Osteocyte (in vitro differentiated cells): ENCODE results near the gene TXLNA. TPM values are rescaled to one million over a fixed set of nuclear protein-coding genes. Genes with fewer than 3 reads are reported as not detected.

Source experiments
- DNase-seq: peaks from one replicate; pipeline ENCODE4 v3.0.0; 2021; ENCODE audit warnings: mixed read lengths; ENCODE audit not compliant: unreplicated experiment; ENCODE audit errors: extremely low spot score
- H3K27ac Mint-ChIP-seq: one replicate; pipeline ENCODE4 v1.8.0; 2021; ENCODE audit warnings: mild to moderate bottlenecking, mixed read lengths; ENCODE audit not compliant: unreplicated experiment
- H3K27me3 Mint-ChIP-seq: one replicate; pipeline ENCODE4 v1.8.0; 2021; ENCODE audit warnings: mixed read lengths; ENCODE audit not compliant: unreplicated experiment
- H3K36me3 Mint-ChIP-seq: one replicate; pipeline ENCODE4 v1.8.0; 2021; ENCODE audit warnings: mixed read lengths; ENCODE audit not compliant: unreplicated experiment
- H3K4me1 Mint-ChIP-seq: one replicate; pipeline ENCODE4 v1.8.0; 2021; ENCODE audit warnings: mixed read lengths; ENCODE audit not compliant: unreplicated experiment
- H3K4me3 Mint-ChIP-seq: one replicate; pipeline ENCODE4 v1.8.0; 2021; ENCODE audit warnings: mild to moderate bottlenecking, moderate library complexity, mixed read lengths; ENCODE audit not compliant: unreplicated experiment
- H3K9me3 Mint-ChIP-seq: one replicate; pipeline ENCODE4 v1.8.0; 2021; ENCODE audit warnings: mixed read lengths; ENCODE audit not compliant: unreplicated experiment
- CTCF ChIP-seq: fragments of 200-600 bp; sonication (generic); IDR thresholded peaks from 2 replicates; pipeline ENCODE4 v1.5.0; 2021; ENCODE audit warnings: antibody characterized with exemption, mild to moderate bottlenecking, moderate library complexity
- total RNA-seq: library from RNA; stranded (reverse); gene quantifications from 2 replicates; pipeline ENCODE4 v1.2.1, GENCODE V29; 2021

TXLNA gene
- total RNA-seq, 1 donor from 2014 or later = 77.3 TPM

GRCh38 chr1:32215629-32216480 is 36.4 kb downstream of the TXLNA start:
- H3K27ac Mint-ChIP-seq = no peak overlapping the region
- peak; percentile 85 for TF ChIP-seq CTCF
- peaks cover 5% of the 10 kb centered on the region for H3K36me3 Mint-ChIP-seq
- no peaks in the 10 kb centered on the region for H3K27me3 Mint-ChIP-seq
- H3K4me3 Mint-ChIP-seq = no peak overlapping the region
- peaks cover under 1% of the 10 kb centered on the region for H3K4me1 Mint-ChIP-seq
- DNase-seq = no peak
- H3K9me3 Mint-ChIP-seq = no peaks in the 10 kb centered on the region

GRCh38 chr1:32216566-32216965 is 37.1 kb downstream of the TXLNA start:
- Mint-ChIP-seq H3K27ac (no peak overlapping the region), H3K9me3 (no peaks in the 10 kb centered on the region)

GRCh38 chr1:32219022-32219421 is 39.5 kb downstream of the TXLNA start:
- TF ChIP-seq CTCF = no peak
- Mint-ChIP-seq H3K27me3 (no peaks in the 10 kb centered on the region), H3K36me3 (peaks cover 7% of the 10 kb centered on the region), H3K9me3 (no peaks in the 10 kb centered on the region), H3K4me3 (no peak overlapping the region), H3K27ac (no peak overlapping the region), H3K4me1 (peaks cover 23% of the 10 kb centered on the region)
- DNase-seq = no peak

More at GRCh38 chr1:32216566-32216965, 37.1 kb downstream of the TXLNA start:
- no peak for DNase-seq
- no peak overlapping the region for H3K4me3 Mint-ChIP-seq
- peaks cover 5% of the 10 kb centered on the region for H3K36me3 Mint-ChIP-seq
- H3K4me1 Mint-ChIP-seq = peaks cover 7% of the 10 kb centered on the region
- no peaks in the 10 kb centered on the region for H3K27me3 Mint-ChIP-seq
- no peak for TF ChIP-seq CTCF

- peak overlapping the region; percentile 95 for H3K4me3 Mint-ChIP-seq
- no peak for TF ChIP-seq CTCF
- H3K27me3 Mint-ChIP-seq = no peaks in the 10 kb centered on the region
- no peak for DNase-seq
- H3K9me3 Mint-ChIP-seq = no peaks in the 10 kb centered on the region
- H3K27ac Mint-ChIP-seq = peak overlapping the region; percentile 97
- H3K4me1 Mint-ChIP-seq = peaks cover 24% of the 10 kb centered on the region
- H3K36me3 Mint-ChIP-seq = peaks cover 13% of the 10 kb centered on the region
These were observed 41.5 kb downstream of the TXLNA start for GRCh38 chr1:32220746-32221580.

GRCh38 chr1:32221581-32221979 is 42.1 kb downstream of the TXLNA start:
- no peak for TF ChIP-seq CTCF
- peak overlapping the region; percentile 95 for H3K4me3 Mint-ChIP-seq
- H3K36me3 Mint-ChIP-seq = peaks cover 16% of the 10 kb centered on the region
- H3K9me3 Mint-ChIP-seq = no peaks in the 10 kb centered on the region
- H3K27ac Mint-ChIP-seq = peak overlapping the region; percentile 97
- DNase-seq = no peak
- peaks cover 24% of the 10 kb centered on the region for H3K4me1 Mint-ChIP-seq
- no peaks in the 10 kb centered on the region for H3K27me3 Mint-ChIP-seq
